ENCODE data around the gene UGT2B15.

DNA sequence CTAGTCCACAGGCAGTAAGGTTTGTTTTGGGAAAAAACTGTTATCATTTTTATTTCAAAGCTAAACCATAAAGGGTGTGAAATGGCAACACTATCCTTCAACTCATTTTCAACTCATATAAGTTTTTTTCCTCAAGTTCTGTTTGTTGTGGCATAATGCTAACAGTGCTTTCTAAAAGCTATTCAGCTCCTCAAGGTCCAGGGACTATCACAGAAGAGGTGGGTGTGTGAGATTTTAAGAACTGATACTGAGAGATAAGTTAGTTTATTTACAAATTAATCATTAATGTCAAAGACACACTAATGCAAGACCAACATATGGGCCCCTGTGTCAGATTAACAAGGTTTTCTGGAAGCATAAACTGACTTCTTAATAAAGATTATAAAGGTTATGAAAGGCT, 11.8 kb downstream of the UGT2B15 start:
- TF ChIP-seq, protein P1, sequence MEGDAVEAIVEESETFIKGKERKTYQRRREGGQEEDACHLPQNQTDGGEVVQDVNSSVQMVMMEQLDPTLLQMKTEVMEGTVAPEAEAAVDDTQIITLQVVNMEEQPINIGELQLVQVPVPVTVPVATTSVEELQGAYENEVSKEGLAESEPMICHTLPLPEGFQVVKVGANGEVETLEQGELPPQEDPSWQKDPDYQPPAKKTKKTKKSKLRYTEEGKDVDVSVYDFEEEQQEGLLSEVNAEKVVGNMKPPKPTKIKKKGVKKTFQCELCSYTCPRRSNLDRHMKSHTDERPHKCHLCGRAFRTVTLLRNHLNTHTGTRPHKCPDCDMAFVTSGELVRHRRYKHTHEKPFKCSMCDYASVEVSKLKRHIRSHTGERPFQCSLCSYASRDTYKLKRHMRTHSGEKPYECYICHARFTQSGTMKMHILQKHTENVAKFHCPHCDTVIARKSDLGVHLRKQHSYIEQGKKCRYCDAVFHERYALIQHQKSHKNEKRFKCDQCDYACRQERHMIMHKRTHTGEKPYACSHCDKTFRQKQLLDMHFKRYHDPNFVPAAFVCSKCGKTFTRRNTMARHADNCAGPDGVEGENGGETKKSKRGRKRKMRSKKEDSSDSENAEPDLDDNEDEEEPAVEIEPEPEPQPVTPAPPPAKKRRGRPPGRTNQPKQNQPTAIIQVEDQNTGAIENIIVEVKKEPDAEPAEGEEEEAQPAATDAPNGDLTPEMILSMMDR (conservative IDR thresholded peaks at IDR 0.05; ENCODE audit: low read depth, low read length): no peak
- TF ChIP-seq EZH2 (IDR thresholded peaks at IDR 0.05; ENCODE audit: borderline replicate concordance, low read depth, low read length, poor library complexity, severe bottlenecking): no peak
